Right renal cortex interstitium (tissue), 3 donors: ENCODE results near the gene APAF1. TPM values are rescaled to one million over a fixed set of nuclear protein-coding genes. Genes with fewer than 3 reads are reported as not detected.
"Not testable (repeated sequence)": the region's sequence is repeated elsewhere in the genome, so short reads cannot be mapped to it uniquely, and the experiment has no call there.

Experiments used
- DNase-seq, 3 donors: peaks; one replicate each; pipeline ENCODE4 v3.0.0-alpha.2; 2013; ENCODE audit warnings: low read depth in 3 of 3, low spot score in 2 of 3
- polyA plus RNA-seq, 3 donors: library from polyadenylated mRNA; unstranded; fragments of 120-200 nt; gene quantifications; one replicate each; pipeline ENCODE4 v1.2.1, GENCODE V29; 2013; ENCODE audit not compliant: insufficient read length in 3 of 3

APAF1 gene
- polyA plus RNA-seq, 3 donors, result 31.8 to 39.9 (median 37.5) TPM

DNA sequence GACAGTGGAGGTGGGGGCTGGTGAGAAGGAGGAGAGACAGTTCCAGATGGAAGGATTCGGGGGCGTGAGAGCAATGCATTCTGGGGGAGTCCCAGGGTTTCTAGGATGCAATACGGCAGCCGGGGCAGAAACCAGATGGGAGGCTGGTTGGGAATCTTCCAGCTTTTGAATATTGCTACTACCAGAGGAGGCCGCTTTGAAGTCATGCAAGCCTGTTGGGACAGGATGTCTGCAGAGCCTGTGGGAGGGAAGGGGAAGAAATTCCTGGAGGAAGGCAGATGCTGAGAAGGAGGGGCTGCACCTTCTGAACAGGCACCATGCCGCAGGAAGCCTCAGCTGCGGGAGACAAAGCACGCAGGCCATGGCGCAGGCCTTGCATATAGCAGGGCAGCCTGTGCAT lies 105.4 kb downstream of the APAF1 start:
- no peak for DNase-seq

DNA sequence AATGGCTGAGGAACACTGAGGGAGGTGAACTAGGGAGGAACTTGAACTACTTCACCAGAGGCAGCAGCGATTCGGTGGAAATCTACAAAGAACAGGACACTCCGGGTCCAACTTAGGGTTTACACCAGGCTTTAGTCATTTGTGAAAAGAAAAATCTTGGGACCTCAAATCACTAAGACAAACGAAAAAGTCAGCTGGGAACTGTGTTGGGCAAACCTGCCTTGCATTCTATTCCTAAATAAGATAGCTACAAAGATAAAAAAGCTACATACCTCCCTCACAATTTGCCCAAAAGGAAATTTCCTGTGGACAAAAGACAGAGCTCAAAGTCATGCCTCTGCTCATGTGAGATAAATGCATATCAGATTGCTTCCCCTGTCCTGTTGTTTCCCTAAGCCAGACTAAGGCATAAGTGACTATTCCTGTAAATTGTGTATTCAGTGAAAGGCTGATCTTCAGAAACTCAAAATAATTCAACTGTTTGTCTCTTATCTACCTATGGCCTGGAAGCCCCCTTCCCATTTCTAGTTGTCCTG lies 106.6 kb downstream of the APAF1 start:
- no peak for DNase-seq

- no peak for DNase-seq
Measured at GRCh38 chr12:98752726-98753125, 107.6 kb downstream of the APAF1 start.

- no peak for DNase-seq
Measured at GRCh38 chr12:98754095-98754494, 109.0 kb downstream of the APAF1 start.

GRCh38 chr12:98755855-98756254 lies 110.8 kb downstream of the APAF1 start:
- DNase-seq, result not testable (repeated sequence)

GRCh38 chr12:98757455-98757854 lies 112.4 kb downstream of the APAF1 start:
- DNase-seq, result no peak

- no peak for DNase-seq
Measured at GRCh38 chr12:98758331-98758730, 113.2 kb downstream of the APAF1 start.

DNA sequence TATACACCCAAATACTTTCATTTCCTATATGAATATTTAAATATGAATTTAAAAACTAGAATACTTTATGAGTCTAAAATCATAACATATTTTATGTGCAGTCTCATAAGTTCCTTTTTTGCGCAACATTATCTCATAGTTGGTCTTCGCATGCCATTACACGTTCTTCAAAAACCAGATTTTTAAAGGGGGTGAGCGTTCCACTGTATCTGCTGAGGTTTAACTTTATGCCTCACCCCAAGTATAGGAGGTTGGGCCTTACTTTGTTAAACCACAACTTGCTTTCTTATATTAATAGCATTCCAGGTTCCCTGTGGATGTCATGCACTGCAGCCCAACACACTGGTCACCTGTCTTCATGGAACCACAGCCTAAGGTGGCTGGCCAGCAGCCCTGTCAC lies 118.6 kb downstream of the APAF1 start:
- no peak for DNase-seq

DNA sequence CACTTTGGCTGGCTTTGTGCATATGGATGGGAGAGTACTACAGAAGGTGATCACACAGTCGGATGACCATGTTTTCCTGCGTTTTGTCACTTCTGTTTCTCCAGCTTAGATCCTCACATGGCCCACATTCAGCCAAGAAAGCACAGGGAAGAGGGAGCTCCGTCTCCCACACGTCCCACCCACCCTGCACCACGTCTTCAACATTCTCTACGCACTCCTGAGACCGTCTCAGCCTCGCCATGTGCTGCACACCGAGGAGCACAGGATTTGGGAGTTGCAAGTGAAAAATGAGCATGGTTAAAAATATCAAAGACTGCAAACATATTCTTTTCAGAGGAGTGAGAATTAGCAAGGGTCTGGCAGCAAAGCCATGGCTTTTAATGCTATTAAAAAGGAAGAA lies 122.2 kb downstream of the APAF1 start:
- no peak for DNase-seq

DNA sequence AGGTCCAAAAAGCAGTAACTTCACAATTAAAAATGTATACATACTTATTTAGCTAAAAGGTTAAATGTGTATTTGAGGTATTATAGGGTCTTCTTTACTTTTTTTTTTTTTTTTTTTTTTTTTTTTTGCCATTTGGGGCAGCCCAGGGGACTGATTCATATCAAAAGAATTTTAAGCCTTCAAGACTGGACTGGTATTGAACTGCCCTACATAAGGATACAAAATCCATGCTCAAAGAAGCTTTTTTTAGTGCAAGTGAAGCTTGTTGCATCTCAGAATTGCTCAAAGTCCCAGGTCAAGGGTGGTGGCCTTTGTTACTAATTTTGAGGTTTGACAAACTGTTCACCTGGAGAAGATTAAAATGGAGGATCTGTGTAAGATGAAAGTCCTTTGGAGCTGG lies 124.0 kb downstream of the APAF1 start:
- no peak for DNase-seq

DNA sequence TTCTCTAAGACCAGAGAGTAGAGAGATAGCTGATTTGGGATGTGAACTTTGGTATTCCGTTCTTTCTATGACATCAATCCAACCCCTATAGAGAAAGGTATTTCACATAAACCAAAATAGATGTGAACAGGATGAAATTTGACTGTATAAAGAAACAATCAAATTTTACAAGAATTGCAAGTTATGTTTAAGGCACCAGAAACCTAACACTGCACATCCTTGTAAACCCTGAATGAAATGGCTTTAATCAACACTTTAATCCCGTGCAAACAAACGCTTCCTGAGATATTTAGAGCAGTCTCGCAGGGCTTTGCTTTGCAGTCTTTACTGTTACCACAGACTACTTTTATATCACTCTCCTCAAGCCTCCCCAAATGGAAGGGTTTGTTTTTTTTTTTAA lies 125.1 kb downstream of the APAF1 start:
- no peak for DNase-seq

- DNase-seq, result no peak
Measured at GRCh38 chr12:98771811-98772752, 127.0 kb downstream of the APAF1 start.

GRCh38 chr12:98772818-98773217 lies 127.7 kb downstream of the APAF1 start:
- no peak for DNase-seq

DNA sequence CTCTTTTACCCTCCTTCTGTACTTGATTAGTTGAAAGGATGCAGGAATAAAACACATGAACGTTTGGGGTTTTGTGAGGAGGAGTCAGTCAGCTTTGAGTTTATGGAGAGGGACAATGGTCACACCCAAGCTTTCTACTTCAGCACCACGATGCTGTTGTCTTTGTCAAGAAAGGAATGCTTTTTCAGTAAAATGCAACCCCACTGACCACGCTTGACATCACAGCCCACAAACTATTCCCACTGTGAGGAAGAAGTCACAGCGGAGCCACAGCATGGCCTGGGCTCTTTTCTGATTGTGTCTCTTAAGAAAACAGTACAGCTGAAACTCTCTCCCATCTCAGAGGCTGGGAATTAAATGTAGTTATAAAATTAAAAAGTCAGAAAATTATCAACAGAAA lies 135.2 kb downstream of the APAF1 start:
- no peak for DNase-seq

DNA sequence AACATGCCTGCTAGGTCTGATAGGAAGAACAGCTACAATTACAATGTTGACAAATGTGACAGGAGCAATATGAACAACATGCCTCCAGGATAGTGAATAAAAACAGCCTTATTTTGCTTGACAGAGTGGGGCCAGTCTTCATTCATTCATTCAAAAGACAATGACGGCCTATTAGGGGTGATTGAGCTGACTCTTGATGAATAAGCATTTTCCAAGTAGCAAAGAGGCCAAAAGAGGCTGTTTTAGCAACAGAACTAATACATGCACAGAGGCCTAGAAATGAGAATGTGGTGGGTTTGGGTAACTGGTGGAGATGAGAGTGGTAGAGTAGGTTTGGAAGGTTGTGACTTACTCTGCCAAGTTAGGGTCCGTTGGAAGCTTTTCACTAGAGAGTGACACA lies 138.3 kb downstream of the APAF1 start:
- no peak for DNase-seq

Other genes with a start within 250 kb of the APAF1 start
- gene TMPO, start 129.7 kb upstream of the APAF1 start, polyA plus RNA-seq, result 100 to 1,000 TPM; 183 to 226 (median 195) TPM
- 100 to 1,000 TPM; 686 to 695 (median 690) TPM for gene SLC25A3, start 51.6 kb upstream of the APAF1 start, polyA plus RNA-seq
- 10 to 100 TPM; 24.5 to 30.2 (median 28.9) TPM for gene IKBIP, start 502 bp upstream of the APAF1 start, polyA plus RNA-seq